ENCODE results near the gene COMMD9.

Gene COMMD9

GRCh38 chr11:36227044-36227443 lies 62.2 kb downstream of the COMMD9 start:
- H3K9me3 ChIP-seq (ENCODE audit: low read length) = no peaks in the 10 kb centered on the region
- no peaks in the 10 kb centered on the region for H3K79me2 ChIP-seq (ENCODE audit: insufficient read depth, low read length)
- no peak for TF ChIP-seq CTCF (IDR thresholded peaks at IDR 0.05; ENCODE audit: low read length)
- H3K9ac ChIP-seq (ENCODE audit: low read length) = no peak overlapping the region
- no peaks in the 10 kb centered on the region for H3F3A ChIP-seq (ENCODE audit: insufficient read depth, low read length)
- no peaks in the 10 kb centered on the region for H3K27me3 ChIP-seq (ENCODE audit: insufficient read depth, low read length)
- H3K9me2 ChIP-seq (ENCODE audit: low read depth, low read length) = no peaks in the 10 kb centered on the region
- H3K36me3 ChIP-seq (ENCODE audit: insufficient read depth, low read length) = no peaks in the 10 kb centered on the region
- H2AFZ ChIP-seq (ENCODE audit: low read length) = no peak overlapping the region
- H3K4me1 ChIP-seq (ENCODE audit: insufficient read depth, low read length, severe bottlenecking) = no peaks in the 10 kb centered on the region
- H3K4me3 ChIP-seq (ENCODE audit: low read depth, low read length, poor library complexity, severe bottlenecking) = no peak overlapping the region
- H3K27ac ChIP-seq (ENCODE audit: low read depth, low read length, poor library complexity, severe bottlenecking) = no peak overlapping the region
- H3K4me2 ChIP-seq (ENCODE audit: low read length) = no peak overlapping the region
- no peaks in the 10 kb centered on the region for H4K20me1 ChIP-seq (ENCODE audit: insufficient read depth, low read length)

- Histone ChIP-seq H3K79me2 (ENCODE audit: insufficient read depth, low read length) (no peaks in the 10 kb centered on the region), H3K36me3 (ENCODE audit: insufficient read depth, low read length) (no peaks in the 10 kb centered on the region), H3K27me3 (ENCODE audit: insufficient read depth, low read length) (no peaks in the 10 kb centered on the region), H3K27ac (ENCODE audit: low read depth, low read length, poor library complexity, severe bottlenecking) (no peak overlapping the region), H3K9ac (ENCODE audit: low read length) (no peak overlapping the region), H2AFZ (ENCODE audit: low read length) (no peak overlapping the region), H3K4me2 (ENCODE audit: low read length) (no peak overlapping the region), H3K9me3 (ENCODE audit: low read length) (peaks cover 4% of the 10 kb centered on the region; the same call in 1 of the 2 replicates), H3K4me1 (ENCODE audit: insufficient read depth, low read length, severe bottlenecking) (no peaks in the 10 kb centered on the region), H3K9me2 (ENCODE audit: low read depth, low read length) (no peaks in the 10 kb centered on the region; the same call in 1 of the 2 replicates), H3F3A (ENCODE audit: insufficient read depth, low read length) (no peaks in the 10 kb centered on the region), H4K20me1 (ENCODE audit: insufficient read depth, low read length) (no peaks in the 10 kb centered on the region), H3K4me3 (ENCODE audit: low read depth, low read length, poor library complexity, severe bottlenecking) (no peak overlapping the region)
- TF ChIP-seq CTCF (IDR thresholded peaks at IDR 0.05; ENCODE audit: low read length) = no peak
Observed at GRCh38 chr11:36224209-36224882, 64.9 kb downstream of the COMMD9 start.

GRCh38 chr11:36222831-36223635 lies 66.2 kb downstream of the COMMD9 start:
- no peak overlapping the region for H3K27ac ChIP-seq (ENCODE audit: low read depth, low read length, poor library complexity, severe bottlenecking)
- H3K4me1 ChIP-seq (ENCODE audit: insufficient read depth, low read length, severe bottlenecking) = no peaks in the 10 kb centered on the region
- peaks cover 5% of the 10 kb centered on the region; the same call in 1 of the 2 replicates for H3K9me3 ChIP-seq (ENCODE audit: low read length)
- no peaks in the 10 kb centered on the region; the same call in 1 of the 2 replicates for H3K9me2 ChIP-seq (ENCODE audit: low read depth, low read length)
- no peaks in the 10 kb centered on the region for H4K20me1 ChIP-seq (ENCODE audit: insufficient read depth, low read length)
- H2AFZ ChIP-seq (ENCODE audit: low read length) = no peak overlapping the region
- H3K79me2 ChIP-seq (ENCODE audit: insufficient read depth, low read length) = no peaks in the 10 kb centered on the region
- no peak overlapping the region for H3K9ac ChIP-seq (ENCODE audit: low read length)
- H3K27me3 ChIP-seq (ENCODE audit: insufficient read depth, low read length) = no peaks in the 10 kb centered on the region
- TF ChIP-seq CTCF (IDR thresholded peaks at IDR 0.05; ENCODE audit: low read length) = no peak
- TF ChIP-seq EZH2 (IDR thresholded peaks at IDR 0.05; ENCODE audit: borderline replicate concordance, low read length) = no peak
- no peak overlapping the region for H3K4me2 ChIP-seq (ENCODE audit: low read length)
- no peaks in the 10 kb centered on the region for H3K36me3 ChIP-seq (ENCODE audit: insufficient read depth, low read length)
- no peak overlapping the region for H3K4me3 ChIP-seq (ENCODE audit: low read depth, low read length, poor library complexity, severe bottlenecking)
- H3F3A ChIP-seq (ENCODE audit: insufficient read depth, low read length) = no peaks in the 10 kb centered on the region

All from OCI-LY1 (cell line).